Measurements from ENCODE around the gene NEUROD2.
A peak's percentile ranks its signal among the peaks of the same experiment; 100 is the strongest.

The NEUROD2 gene

DNA sequence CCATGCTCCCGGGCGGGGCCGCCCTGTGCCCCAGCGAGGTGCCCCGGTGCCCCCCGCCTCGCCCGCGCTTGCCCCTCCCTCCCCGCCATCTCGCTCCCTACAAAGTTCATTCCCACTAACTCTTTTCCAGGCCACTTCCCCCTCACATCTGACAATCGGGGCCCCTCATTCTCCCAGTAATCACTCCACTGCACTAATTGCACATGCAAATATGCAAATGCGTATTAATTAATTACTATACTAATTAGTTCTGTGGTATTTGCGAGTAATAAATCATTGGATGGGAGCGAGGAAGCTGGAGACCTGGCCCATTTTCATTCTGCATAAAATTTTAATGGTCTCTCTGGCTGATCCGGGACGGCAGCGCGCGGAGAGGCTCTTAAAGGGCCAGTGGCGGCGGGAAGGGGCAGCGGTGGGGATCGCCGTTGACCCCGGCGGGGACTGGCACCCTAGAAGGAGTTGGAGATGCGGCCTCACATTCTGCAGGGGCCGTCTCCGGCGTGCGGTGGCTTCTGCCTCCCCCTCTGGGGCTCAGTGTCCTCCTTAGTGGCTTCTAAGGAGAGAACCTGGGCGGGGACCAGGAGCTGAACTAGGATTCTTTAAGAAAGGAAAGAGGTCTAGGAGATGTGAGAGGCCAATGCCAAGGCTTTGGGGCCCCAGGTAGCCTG is 10.7 kb upstream of the NEUROD2 start:
- no peak for DNase-seq

DNA sequence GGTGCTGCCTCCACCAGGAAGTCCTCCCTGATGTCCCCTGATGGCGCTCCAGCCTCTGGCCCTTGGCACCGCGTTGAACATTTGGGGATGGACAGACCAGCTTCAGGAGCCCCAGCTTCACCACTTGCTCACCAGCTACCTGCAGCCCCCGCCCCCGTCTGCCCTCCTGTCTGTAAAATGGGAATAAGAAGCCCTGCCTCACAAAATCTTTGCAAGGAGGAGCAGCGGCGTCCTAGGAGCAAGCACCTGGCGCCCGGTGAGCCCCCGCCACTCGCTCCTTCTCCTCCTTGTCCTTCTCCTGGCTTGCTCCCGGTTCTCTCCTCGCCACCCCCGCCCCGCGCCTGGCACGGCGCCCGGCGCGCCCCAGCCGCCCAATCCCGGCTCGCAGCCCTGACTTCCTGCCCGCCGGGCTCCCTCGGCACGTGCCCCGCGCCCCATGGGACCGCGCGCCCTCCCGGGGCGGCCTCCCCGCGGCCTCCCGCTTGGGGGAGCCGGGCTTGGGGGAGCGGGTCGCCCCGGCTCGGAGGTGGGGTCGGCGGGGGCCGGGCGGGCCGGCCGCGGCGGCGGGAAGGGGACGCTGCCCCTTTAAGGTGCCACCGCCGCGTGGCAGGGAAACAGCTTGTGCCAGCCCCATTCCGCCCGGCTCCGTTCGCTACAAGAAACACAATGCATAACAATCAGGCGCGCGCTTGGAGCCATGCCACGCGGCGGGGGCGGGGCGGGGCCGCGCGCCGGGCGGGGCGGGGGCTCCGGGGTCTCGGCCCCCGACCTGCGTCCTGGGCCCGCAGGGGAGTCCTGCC is 9.9 kb upstream of the NEUROD2 start:
- peak; percentile 47 to 55 for DNase-seq

DNA sequence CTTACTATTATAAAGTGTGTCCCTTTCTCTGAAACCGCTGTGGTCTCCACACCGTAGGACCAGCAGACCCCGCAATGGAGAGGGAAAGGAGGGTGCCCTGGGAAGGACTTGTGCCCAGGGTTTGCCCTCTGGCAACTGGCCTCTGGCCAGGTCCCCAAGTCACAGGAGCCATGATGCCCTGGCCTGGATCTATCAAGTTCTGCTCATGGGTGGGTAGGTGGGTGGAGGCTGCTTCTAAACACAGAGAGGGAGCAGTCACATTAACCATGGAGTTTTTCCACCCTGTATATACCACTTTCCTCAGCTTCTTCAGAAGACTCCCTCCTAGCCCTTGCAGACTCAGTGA is 9.4 kb upstream of the NEUROD2 start:
- no peak for DNase-seq

DNA sequence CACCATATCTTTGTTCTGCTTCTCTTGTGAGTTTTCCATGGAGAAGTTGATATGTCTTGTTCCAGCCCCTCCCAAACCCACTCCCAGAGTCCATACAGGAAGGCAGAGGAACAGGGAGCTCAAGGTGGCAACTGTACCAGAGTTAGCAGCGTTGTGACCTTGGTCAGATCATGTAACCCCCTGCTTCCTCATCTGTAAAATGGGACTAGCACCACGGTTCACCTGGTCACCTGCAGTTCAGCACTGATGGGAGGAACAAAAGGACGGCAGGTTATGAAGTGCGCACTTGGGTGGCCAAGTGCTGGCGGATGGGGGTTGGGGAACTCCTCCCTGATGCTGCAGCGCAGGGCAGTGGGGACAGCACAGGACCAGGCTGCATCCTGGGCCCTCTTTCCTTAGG is 7.7 kb upstream of the NEUROD2 start:
- DNase-seq, result no peak

DNA sequence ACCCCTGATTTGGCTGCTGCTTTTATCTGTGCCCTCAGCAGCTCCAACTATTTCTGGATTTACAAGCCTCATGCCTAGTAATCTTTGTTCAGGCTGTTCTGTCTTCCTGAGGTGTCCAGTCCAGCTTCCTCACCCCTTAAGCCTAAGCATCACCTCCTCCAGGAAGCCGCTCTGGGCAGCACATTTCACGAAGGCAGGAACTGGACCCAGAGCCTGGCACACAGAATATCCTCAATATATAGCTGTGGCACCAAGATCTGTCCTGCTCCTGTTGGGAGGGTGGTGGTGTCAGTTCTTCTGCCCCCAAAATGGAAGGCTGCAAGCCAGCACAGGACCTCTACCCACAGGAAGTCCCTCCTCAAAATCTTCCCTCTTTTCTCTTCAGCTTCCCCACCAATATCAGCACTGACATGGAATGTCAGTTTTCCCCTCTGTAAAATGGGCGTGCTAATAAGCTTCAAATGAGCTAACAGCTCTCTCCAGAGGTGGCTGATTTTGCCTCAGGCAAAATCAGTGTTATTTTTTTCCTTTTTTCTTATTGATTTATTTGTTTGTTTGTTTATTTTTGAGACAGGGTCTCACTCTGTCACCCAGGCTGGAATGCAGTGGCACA is 6.9 kb upstream of the NEUROD2 start:
- no peak for DNase-seq

DNA sequence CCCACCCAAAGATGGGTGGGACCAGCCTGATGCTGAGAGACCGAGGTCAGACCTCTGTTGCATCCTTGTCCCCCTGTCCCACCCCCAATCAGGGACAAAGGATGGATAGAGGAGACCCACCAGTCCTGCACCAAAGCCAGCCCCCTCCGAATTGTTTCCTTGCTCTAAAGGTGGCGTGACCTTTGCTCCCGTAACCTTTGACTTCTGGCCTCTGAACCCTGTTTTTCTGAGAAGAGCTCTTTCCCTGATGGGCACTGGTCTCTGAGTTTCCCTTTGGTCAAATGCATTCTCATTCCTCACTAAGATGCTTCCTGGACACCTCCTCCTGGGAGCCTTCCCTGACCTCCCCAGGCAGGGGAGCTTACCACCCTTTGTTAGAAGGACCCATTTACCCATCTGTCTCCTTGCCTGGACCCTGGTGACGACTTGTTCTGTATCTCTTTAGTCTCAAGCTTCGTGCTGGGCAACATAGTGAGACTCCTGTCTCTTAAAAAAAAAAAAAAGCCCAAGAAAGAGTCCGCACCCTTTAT is 5.3 kb upstream of the NEUROD2 start:
- no peak for DNase-seq

DNA sequence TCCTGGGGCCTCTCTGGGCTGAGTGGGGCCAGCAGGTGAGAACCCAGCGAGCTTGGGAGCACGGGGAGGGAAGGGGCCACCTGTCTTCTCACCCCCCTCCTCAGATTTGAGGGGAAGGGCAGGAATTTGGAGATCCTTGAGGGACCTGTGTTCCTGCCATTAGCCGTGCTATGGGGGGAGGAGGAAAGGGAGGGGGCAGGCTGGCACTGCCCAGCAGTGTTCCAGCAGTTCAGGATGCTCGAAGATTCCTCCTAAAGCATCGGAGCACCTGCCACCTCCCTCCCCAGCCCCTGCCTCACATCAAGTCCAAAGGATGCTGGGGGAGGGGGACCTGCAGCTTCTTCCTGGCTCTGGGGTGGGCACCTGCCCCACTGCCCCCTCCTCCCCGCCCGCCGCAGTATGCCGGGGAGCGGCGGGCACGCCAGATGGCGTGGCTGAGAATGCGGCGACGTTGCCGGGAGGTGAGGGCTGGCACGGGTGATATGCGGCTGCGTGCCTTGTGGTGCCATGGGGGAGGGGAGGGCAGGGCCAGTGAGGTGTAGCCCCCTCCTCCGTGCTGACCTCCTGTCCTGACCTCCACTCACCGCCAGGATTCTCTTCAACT is 4.7 kb upstream of the NEUROD2 start:
- DNase-seq, result no peak

DNA sequence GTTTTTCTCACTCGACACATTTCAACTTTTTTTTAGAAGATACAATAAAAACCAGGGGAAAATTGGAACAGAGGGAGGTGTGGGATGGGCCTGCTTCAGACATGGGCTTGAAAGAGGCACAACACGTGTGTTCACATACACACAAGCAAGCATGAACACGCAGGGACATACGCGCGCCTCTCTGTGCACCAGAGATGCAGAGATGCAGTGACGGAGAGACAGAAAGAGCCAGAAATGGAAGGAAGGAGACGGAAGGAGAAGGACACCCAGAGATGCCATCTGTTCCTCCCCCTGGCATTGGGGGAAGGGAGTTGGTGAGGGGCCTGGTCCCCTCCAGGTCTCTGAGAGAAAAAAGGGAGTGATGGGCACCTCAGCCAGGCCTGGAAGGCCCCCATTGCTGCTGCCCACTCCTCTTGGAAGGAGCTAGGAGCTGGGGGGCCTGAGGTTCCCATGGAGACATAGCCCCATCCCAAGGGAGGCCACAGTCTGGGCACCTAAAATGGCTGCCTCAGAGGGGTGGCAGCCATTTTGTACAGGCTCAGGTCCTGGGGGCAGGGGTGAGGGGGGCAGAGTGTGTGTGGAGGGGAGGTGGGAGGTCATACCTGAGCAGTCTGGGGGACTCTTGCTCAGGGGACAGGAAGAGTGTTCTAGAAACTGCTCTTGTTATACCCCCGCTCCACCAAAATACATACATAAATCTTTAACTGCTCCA is 3.8 kb upstream of the NEUROD2 start:
- no peak for DNase-seq

DNA sequence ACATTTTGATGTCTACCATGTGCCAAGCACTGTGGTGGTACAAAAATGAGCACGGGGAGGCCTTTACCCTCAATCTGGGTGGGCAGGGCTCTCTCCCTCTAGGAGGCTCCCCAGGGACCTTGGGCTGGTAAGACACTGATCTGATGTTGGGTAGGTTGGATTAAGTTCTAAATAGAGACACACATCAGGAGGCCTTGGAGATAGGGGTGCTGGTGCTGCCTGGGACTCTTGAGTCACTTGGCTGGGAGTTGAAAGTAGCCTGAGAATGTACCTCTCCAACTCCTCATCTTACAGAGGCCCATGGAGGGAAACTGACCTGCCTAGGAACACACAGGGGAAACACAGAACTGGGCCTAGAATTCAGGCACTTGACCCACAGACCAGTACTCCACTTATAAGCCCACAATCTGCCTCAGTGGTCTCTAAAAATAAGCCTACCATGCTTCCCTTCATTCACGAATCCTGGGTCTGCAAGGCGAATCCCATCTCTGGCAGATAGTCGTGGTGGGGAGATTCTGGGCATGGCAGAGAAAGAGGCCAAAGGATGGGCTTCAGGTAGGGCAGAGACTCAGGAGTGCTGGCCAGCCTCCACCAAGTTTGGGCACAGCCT is 1.8 kb upstream of the NEUROD2 start:
- DNase-seq, result no peak

DNA sequence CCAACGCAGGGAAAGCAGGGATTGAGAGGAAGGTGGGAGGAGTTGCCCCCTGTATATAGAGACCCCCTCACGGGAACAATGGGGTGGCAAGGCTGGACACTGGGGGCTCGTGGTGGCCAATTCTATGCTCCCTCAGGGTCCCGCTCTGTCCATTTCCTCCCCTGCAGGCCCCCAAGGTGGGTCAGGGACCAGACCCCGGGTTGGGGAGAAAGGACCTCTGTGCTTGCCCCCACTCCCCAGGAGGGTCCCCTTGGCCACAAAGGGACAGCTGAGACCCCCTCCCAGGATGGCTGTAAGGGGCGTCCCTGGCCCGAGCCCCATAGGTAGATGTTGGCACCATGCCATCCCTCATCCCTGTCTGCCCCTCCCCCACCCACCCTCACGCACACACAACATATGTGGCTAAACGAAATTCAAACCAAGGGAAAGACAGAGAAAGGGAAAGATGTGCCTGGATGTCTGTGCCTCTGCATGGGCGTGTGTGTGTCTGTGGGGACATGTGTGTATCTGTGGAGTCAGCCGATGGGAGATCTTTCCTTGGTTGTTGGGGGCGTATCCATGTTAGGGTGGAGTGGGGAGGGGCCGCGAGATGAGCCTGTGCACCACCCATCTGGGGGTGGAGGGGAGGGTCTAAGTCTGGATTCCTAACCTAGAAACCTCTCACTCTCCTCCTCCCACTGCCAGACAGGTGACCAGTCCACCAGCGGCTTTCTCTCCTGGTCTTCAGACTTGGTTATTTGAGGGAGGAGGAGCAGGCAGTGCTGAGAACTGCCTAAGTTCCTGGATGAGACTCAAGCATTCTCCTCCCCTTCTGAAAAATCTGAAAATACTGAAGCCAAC is 642 bp upstream of the NEUROD2 start:
- no peak for DNase-seq

DNA sequence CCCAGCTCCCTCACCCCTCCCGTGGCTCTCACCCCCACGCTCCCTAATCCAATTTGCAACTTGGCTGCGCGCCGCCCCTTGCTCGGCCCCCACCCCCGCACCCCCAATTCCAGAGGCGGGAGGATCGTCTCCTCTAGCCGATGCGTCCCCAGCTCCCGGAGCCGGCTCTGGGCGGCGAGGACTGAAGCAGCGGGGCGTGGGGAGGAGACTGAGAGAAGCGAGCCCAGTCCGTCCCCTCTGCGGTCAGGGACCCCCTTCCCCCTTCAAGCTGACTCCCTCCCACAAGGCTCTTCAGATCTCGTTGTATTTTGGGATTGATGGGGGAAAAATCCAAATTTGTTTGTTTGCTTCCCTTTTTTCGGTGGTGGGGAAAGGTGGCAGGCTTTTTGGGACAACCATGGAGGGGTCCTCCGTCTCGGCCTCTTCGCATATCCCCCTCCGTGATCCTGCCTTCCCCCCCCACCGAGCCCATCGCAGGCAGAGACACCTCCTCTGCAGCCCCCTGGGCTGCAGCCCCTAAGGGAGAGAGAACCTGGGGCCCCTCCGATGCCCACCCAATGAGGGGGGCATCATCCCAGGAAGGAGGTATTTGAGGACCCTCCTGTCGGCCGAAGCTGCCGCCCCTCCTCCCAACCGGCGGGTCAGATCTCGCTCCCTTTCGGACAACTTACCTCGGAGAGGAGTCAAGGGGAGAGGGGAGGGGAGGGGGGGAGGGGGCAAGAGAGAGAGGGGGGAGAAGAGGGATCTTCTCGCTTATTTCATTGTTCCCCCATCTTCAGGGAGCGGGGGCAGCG is 466 bp downstream of the NEUROD2 start:
- DNase-seq, result no peak

DNA sequence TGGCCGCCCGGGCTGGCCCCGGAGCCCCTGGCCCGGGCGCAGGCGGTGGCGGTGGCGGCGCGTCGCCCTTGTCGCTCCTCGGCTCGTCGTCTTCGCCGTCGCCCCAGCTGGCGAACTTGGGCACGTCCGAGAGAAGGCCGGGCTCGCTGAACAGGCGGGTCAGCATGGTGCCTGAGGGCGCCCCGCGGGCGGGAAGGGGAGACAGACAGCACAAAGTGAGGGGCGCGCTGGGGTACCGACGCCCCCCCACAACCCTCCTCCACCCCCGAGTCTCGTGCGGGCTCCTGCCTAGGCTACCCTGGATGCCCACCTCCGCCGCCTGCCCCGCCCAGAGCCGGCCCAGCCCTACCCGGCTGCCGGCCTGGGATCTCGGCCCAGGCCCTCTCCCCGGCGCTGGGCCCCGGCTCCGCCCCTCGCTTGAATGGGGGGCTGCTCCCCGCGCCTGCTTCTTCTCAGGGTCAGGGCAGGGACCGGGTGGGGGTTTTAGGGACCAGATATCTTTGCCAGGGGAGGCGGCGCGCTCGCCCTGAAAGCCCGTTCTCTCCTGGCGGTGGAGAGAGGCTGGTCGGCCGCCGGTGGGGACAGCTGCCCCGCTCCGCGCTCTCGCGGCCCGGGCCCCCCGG is 1.2 kb downstream of the NEUROD2 start:
- no peak for DNase-seq

DNA sequence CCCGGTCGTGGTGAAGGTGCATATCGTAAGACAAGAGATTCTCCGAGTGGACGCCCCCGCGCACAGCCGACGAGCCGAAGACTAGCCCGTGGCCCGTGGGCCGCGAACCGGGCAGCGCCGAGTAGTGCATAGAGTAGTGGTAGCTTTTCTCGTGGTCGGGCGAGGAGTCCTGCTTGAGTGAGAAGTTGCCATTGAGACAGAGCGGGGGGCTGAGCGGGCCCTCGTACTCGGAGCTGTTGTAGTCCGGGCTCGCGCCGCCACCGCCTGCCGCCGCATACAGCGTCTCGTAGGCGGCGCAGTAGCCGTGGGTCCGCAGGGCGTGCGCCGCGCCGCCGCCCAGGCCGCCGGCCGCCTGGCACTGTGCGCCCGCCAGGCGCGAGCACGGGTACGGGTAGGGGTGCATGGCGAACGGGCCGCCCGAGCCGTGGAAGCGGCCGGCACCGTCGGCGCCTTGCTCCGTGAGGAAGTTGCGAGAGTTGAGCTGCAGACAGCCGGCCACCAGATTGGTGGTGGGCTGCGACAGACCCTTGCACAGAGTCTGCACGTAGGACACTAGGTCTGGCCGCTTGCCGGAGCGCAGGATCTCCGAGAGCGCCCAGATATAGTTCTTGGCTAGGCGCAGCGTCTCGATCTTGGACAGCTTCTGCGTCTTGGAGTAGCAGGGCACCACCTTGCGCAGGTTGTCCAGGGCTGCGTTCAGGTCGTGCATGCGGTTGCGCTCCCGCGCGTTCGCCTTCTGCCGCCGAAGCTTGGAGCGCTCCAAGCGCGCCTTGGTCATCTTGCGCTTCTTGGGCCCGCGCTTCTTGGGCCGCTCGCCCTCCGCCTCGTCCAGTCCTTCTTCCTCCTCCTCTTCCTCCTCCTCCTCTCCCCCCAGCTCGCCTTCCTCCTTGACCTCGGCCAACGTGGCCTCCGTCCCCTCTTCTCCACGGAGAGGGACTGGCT is 2.0 kb downstream of the NEUROD2 start:
- no peak for DNase-seq

DNA sequence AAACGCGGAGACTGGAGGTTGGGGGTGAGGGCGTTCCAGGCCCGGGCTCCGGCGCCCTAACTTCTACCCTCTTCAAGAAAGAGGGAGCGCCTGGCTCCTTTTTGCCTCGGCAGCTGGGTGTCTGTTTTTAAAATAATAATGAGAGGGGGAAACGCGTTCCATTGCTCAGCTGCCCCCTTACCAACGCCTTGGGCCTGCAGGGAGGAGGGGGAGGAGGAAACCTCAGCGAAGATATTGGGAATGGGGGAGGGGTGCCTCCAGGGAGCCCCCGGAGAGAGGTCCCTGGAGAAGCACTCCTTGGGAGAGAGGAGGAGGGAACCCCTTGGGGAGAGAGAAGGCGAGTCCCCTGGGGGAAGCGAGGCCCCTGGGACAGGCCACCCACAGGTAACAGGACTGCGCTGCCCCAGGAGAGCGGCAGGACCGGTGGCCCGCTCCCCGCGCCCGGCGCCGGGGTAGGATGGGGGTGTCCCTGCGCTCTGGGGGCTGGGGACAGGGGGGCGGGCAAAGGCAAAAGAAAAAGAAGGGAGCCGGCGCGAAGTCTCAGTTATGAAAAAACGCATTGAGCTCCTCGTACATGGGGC is 2.7 kb downstream of the NEUROD2 start:
- no peak for DNase-seq

DNA sequence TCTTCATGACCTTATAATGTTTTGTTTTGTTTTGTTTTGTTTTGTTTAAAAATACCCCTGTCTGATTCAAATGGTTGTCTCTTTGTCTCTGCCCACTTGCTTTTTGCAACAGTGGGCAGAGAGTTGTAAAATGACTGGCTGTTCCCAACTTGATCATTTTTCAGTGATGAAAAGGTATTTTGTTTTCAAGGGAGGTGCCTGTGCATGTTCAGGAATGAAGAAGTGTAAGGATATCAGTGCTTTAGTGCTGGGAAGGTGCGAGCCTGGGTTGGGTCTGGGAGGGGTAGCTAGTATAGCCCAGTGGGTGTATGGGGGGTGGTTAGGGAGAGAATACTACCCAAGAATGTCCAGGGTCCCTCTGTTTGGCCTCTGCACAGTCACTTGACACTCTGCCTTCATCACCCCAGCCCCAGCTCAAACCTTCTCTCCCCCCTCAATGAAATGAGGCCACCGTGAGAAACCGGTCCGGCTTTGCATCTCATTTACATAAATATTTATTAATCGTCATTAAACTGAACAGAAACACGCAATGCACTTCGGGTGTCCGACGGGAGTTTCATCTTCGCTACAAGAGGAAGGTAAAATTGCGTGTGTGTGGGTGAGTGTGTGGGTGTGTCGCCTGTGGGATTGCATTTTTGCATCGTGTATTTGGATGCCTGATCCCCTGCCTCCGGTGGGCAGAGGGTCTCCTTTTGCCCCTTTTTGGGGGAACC is 4.3 kb downstream of the NEUROD2 start:
- DNase-seq, result no peak

DNA sequence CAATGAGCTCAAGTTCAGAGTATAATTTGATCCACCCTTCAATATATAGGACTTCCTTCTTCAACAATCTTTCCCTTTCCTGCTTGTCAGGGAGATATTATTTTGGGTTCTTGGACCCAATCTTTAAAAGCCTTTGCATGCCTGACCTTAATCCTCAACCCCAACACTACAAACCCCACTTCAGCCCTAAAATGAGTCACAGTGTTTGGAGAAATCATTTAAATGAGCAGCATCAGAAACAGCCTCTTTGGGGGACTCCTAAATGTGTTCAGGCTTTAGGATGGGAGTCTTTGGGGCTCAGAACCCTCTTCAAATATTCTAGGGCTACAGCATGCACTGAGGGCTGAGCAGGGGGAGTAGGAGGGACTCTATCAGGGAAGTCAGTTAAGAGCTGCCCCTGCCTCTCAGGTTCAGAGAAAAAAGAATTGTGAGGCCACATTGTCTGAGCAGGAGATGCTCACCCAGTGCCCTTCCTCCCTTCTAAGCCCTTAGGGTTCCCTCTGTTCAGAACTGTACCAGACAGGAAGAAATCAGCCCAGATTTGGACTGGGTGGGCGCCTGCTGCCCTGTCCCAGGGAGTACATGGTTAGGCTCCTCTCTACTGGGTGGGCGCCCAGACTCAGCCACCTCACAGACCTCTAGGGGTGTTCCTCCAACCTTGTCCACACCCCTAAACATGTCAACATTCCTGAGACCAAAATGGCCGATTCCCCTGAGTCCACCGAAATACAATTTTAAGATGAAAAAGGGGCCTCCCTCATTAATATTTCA is 5.0 kb downstream of the NEUROD2 start:
- no peak for DNase-seq

Data from activated CD4-positive, alpha-beta T cell treated with anti-CD3 and anti-CD28 coated beads, Interleukin-2, amount 50 U/mL, for 4 hours (primary cell).